GM19043 (cell line): ENCODE data around the gene CHST8.
"Not testable (repeated sequence)": the region's sequence is repeated elsewhere in the genome, so short reads cannot be mapped to it uniquely, and the experiment has no call there.

Experiments used
- ATAC-seq: cut with Tn5 transposase; IDR thresholded peaks from one replicate; pipeline ENCODE4 v1.9.1; 2021; ENCODE audit warnings: low read depth; ENCODE audit not compliant: unreplicated experiment

The CHST8 gene

DNA sequence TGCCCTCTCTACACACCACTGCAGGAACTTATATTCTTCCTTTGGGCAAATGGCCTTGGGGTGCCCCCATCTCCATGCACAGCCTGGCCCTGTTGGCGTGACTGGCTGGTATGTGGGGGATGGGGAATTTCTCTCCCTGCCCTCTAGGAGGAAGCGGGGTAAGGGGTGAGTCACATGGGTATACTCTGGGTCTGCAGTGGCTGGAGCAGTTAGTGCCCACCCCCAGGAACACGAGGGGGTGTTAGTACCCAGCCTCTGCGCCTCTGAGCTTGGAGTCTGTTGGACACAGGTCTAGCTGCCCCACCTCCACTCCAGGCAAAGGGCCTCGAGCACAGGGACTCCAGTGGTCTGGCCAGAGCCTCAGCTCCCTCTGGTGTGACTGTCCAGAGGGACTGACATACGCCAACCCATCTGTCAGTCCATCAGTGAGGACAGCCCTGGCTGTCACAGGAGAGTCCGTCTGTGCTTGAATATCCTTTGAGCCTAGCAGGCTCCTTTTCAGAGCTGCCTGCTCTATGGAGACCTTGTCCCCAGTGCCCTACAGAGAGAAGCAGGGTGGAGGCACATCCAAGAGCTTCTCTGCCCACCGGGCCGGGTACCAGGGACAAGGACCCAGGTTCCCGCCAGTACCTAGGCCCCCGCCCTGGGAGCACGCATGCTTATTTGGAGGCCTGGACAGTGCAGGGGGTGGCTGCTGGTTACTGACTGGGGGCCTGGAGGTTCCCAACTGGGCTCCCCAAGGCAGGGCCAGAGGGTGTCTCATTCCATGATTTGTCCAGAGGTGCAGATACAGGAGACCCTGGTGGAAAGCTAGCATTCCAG is 66.6 kb downstream of the CHST8 start:
- no peak for ATAC-seq

DNA sequence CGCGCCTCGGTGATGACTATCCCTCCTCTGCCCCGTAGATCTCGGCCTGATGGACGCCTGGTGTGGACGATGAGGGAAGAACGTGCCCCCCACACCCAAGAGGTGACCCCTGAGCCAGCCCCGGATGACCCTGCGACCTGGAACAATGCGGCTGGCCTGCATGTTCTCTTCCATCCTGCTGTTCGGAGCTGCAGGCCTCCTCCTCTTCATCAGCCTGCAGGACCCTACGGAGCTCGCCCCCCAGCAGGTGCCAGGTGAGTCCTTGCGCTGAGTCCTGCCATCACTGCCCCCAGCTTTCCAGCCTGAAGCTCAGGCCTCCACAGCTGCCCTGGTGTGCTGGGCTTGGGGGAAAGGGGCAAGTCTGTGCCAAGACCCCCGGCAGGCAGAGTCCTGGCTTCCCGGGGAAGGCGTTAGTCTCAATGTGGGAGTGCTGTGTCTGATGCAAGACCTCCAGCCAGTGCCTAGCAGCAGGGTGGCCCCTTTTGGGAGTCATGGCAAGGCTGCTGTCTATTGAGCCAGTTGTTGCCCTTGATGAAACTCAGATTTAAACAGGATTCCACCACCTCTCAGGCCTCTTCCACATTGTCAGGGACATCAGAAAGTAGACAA is 67.5 kb downstream of the CHST8 start:
- ATAC-seq, result no peak

DNA sequence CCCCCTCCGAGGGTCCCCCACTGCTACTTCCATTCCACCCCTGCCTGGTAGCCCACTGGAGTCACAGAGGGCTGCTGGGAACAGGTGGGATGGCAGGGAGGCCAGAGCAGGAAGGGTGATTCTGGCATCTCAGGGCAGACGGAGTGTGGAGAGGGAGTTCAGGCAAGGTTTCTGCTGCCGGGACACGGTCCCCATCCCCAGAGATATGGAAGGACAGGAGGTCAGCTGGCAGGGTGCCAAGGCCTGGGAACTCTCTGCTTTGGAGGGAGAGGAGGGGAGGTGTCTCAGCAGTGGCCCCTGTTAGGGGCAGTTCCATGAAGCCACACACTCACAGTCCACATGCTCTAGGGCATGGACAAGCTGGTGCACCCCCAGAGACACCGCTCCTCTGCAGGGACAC is 68.1 kb downstream of the CHST8 start:
- ATAC-seq, result no peak

DNA sequence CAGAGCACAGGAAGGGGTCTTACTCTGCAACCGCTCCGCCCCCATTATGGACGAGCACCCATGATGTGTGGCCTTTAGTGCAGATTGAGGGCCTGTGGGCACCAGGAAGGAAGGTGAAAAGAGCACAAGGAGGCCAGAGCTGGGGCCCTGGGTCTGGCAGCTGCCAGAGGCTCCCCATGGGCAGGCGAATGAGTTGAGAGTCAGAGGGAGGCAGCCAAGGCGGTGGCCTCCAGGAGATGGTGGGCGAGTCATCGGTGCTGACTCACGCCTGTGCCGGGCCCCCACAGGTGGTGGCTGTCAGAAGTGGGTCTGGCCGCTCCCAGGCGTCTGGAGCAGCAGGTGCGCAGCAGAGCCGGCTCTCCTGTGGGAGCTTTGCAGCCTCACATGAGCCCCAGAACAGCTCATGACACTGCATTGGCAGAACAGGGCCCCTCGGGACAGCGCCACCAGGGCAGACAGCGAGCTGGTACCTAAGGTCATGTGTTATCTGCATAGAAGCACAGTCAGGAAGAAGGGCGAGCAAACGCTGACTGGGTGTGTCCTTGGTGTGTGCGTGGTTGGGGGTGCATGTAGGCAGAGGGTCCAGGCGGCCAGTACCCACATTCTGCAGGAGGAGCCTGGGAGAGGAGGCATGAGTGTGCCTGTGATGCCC is 68.8 kb downstream of the CHST8 start:
- no peak for ATAC-seq

DNA sequence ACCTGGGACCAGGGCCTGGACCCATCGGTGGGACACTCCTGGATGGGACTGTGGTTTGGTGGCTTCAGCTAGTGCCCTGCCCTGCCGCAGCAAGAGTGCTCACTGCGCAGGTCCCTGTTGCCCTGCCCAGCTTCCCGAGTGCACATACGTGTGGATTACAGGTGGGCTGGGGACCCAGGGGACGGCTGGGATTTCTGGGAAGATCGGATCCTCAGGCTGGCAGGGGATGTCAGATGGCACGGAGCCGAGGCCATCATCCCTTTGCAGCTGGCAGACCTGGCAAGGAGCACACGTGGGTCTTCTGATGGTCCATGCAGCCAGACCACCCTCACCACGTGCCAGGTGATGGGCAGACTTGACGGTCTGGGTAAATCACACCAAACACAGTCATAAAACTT is 69.3 kb downstream of the CHST8 start:
- ATAC-seq, result no peak

DNA sequence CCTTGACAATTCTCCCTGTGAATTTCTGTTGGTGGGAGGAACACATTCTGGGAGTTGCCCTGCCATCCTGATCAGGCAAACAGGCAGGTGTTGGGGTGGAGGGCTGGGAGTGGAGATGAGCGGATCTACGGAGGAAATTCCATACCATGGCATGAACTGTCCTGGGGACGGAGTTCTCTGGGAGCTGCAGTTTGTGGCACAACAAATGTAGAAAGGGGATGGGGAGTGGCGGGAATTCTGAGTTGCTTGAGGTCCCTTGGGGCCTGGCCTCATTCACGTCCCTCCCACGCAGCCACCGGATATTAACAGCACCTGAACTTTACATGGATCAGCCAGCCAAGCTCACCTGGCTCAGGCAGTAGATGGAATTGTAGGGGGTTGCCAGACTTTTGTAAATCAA is 70.0 kb downstream of the CHST8 start:
- ATAC-seq, result no peak

DNA sequence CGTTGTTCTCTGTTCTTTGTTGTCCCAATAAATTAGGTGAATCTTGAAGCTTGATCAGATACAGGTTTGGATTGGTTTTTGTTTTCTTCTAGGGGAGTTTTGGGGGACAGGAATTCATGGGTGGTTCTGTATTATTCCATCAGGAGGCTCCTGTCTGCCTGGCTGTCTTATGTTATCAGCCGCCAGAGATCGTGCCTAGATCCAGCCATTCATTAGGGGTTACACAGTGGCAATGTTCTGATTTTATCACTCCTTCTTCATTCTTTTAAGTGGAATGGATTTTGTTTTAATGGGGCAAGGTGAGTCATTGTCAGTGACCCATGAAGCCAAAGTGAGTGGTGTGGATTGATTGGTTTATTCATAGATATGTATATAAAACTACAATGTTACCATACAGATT is 71.9 kb downstream of the CHST8 start:
- no peak for ATAC-seq

DNA sequence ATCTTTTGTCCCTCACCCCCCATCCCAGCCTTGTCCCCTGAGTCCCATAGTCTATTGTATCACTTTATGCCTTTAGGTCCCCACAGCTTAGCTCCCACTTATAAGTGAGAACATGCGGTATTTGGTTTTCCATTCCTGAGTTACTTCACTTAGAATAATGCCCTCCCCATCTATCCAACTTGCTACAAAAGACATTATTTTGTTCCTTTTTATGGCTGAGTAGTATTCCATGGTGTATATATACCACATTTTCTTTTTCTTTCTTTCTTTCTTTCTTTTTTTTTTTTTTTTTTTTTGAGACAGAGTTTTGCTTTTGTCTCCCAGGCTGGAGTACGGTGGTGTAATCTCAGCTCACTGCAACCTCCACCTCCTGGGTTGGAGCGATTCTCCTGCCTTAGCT is 73.8 kb downstream of the CHST8 start:
- not testable (repeated sequence) for ATAC-seq

DNA sequence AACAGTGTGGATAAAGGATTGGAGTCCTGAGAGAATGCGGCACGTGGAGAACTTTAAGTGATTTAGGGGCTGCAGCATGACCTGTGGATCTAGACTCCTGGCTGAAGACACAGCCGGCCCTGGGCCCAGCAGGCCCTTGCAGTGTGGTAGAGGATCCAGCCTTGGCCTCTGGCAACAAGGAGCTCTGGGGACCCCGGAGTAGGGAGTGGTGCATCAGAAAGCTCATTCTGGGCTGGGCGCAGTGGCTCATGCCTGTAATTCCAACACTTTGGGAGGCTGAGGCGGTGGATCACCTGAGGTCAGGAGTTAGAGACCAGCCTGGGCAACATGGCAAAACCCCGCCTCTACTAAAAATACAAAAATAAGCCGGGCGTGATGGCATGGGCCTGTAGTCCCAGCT is 76.0 kb downstream of the CHST8 start:
- no peak for ATAC-seq

DNA sequence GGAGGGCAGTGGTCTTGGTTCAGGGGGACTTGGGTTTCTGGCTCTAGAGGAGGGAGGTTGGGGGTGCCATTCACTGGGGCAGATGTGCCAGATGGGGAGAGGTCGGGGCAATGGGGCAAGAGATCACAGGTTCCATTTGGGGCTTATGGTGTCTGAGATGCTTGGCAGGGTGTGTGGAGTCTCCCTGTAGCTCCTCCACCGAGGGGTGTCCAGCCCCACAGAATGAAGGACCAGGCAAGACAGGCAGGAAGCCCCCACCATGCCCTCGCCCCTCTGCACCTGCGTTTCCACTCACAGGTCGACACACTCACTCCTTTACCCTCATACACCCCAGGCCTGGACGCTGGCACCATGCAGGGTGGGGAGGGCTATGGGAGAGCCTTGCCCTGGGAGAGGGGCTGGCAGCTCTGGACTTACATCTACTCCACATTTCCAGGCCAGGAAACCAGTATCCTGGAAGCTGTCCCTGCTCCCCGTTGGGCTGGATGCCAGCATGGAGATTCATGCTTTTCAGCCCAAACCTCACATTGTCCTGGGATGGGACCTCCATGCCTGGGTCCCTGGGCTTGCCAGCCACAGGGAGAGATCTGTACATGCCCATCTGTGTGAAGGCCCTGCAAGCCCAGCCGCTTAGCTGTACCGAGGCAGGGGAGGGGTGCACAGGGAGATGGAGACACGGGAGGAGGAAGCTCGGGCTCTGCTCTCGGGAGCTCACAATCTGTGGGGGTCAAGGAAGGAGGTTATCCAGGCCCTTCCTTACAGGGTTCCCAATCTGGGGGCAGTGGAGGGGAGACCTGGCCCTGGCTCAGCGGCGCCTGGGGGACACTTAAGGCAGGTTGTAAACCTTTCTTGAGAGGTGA is 77.1 kb downstream of the CHST8 start:
- no peak for ATAC-seq

DNA sequence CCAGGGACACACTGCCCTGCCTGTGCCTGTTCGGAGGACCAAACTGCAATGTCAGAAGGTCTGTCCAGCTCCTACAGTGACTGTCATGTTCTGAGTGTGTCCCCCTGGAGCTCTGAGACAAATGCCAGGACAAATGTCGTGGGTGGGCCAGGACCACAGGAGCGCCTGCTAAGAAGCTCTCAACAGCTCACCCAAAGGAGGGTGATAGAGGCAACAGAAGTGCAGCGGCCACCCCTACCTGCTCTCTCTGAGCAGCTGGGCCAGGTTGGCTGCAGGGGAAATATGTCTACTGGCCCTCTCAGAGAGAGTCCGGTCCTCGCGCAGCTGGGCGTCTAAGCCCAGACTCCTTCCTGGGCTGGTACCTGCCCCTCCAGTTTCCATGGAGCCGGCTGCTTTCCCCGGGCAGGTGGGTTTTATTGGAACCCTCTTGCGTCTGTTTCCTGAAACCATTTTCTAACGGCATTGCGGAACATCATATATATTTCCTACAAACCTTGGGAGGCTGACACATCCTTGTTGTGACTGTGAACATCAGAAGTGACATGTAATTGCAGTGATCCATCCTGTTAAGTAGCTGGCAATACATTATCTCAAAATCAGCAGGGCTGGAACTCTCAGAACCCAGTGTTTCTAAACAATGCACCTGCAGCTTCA is 78.1 kb downstream of the CHST8 start:
- ATAC-seq, result no peak

DNA sequence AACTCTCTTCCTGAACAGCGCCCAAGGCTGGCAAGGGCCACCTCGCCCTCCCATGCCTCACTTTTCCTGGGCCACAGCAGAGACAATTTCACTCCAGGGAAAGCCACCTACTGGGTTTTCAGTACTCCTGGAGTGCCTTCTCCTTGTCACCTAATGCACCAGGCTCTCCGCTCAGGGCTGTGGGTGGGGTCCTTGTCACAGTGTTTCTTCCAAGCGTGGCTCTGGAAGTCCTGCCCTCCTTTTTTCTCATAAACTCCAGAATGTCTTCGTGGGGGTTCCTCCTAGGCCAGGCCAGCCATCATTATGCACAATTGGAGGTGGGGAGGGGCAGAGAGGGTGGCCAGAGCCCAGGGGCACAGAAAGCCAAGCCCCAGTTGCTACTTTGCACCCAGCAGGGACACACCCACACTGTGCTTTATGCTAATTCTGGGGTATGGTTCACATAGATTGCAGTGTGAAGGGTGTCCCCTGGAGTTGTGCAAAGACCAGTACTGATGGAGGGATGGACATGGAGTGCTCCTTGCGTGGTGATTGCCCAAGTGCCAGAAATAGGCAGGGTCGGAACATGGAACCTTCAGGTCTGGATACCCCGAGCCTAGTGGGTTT is 78.8 kb downstream of the CHST8 start:
- no peak for ATAC-seq

DNA sequence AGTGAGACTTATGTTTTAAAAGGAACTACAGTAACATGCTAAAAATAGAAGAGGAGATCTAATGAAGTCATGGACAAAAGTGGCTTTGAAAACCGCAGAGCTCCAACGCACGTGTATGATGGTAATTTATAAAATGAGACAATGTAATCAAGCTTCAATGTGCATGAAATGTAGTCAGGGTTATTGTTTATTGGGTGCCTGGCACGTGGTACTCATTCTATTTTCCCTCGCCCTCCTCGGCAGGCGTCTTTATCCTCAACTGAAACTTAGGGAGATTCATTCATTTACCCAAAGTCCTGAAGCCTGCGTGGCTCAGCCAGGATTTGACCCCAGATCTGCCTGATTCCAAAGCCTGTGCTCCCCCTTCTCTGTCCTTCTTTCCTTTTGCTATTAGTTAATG is 79.8 kb downstream of the CHST8 start:
- ATAC-seq, result no peak

DNA sequence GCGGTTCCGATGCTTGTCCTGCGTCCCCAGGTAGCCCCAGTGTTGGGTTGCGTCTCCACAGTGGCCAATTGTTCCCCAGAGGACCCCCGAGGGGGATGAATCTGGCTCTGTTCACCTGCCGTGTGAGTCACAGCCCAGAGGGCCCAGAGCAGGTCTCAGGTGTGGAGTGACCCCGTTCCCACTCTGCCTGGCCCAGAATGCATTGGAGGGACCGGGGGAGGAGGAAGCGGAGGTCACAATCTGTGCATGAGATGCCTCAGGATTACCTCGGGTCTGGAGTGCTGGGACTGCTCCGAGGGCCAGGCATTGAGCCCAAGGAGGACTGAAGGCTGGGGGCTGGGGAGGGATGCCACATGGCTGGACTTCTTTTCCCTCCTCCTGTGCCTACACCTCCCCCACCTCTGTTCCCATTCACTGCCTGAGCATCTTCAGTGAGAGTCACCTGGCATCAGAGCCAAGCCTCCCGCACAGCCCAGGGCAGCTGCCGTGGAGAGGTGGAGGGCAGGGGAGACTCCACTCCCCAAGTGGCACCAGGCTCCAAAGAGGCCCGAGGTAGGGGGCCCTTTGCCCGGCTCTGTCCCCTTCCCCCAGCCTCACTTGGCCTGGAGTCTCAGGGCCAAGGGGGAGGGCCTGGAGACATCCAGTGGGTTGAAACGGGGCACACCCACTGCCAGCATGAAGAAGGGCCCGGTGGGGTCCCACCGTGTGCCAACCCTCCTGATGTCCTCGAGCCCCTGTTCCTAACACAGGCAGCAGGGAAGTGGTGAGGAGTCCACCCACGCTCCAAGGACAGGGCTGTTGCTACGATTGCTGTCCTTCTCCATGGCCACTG is 81.1 kb downstream of the CHST8 start:
- ATAC-seq, result no peak

DNA sequence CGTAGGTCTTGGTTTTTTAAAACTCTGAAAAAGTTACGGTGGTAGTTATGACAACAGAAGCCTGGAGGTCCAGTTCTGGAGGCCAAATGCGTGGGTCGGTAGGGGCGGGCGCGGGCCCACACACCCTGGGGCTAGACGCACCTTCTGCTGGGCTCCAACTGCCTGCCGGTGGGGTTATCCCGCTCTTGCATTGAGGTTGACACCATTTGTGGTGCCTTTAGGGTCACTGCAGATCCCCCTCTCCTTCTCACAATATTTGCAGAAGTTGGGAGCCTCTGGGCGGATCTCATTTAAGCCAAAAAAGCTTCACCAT is 81.6 kb downstream of the CHST8 start:
- no peak for ATAC-seq

DNA sequence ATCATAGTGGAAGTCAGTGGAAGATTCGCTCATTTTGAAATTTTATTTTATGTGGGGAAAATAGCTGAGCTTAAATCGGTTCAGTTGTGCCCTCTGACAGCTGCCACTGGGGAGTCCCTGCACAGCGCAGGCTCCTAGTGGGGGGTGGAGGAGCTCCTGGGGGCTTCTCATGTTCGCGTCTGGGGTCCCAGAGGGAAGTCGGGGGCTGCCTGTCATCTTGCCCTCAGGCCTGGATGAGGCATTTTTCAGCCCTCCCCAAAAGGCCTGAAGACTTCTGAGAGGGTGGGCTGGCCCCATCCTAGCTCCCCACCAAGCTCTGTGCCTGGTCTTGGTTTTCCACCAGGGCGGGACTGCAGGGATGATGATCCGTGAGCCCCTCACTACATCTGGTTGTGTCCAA is 82.1 kb downstream of the CHST8 start:
- ATAC-seq, result no peak

DNA sequence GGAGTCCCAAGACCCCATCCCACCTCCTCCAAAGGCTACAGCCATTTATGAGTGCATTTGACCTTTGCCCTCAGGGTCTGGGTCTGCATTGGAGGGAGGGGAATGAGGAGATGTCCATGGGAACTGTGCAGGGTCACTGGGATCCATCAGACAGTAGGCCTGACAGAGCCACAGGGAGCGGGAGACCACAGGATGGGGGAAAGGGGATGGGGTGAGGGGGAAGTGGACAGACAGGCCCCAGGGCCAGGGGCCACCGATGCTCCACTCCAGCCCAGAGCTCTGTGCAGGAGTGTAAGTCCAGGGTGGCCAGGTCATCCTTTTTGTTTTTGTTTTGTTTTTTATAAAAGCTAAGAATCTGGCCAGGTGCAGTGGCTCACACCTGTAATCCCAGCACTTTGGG is 82.5 kb downstream of the CHST8 start:
- no peak for ATAC-seq

DNA sequence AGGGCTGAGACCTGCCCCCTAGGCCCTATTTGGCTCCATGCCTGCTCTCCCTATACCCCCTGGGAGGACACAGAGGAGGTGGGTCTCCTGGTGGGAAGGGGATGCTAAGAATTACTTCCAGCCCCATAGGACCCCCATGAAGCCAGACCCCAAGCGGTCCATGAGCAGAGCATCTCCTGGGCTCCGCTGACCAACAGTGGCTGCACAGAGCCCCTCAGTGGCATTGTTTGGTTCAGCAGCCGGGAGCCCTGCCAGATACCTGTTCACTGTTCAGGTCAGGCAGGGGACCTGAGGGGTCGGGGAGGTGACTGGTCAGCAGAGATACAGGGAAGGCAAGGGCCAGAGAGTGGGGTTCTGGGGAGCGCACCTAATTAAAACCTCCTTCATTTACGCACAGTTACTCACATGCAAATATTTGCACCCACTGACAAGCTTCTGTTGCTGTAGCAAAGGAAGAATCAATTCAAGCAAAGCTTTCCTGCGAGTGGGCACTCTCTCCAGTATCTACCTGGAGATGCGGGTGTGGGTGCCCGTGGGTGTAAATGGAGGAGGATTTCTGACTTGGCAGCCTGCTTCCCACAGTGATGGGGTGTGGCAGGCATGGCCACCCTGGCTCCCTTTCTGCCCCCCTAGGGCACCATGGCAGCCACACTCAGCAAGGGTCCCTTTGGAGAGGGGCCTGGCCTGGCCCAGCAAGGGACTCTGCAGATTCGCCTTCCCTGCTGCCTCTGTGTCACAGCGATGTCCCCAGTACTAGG is 83.5 kb downstream of the CHST8 start:
- no peak for ATAC-seq

DNA sequence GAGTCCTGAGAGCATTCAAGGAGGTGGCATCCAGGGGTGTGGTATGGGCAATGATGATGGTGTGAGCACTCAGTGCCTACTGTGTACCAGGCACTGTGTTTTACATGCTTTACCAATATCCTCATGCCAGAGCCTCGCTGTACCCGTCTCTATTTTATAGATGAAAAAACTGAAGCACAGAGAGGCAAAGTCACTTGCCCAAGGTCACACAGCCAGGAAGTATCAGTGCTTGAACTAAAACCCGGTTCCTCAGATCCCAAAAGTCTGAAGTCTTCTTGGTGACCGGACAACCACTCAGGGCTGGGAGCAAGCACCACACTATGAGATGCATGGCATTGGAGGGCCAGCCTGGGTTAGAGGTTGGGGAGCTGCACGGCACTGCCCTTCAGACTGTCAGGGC is 84.1 kb downstream of the CHST8 start:
- no peak for ATAC-seq
